HepG2 (cell line): ENCODE measurements around the gene CTNNAL1. TPM values are rescaled to one million over a fixed set of nuclear protein-coding genes. Genes with fewer than 3 reads are reported as not detected.

ENCODE experiments used
- AGO2 ChIP-seq: fragments of 200-400 bp; formaldehyde crosslinking; optimal IDR thresholded peaks from 2 replicates; pipeline ENCODE3; 2017; ENCODE audit warnings: mild to moderate bottlenecking, low read depth, low read length, moderate library complexity
- ATF3 ChIP-seq: sonication (generic); formaldehyde crosslinking; IDR thresholded peaks from 2 replicates; pipeline ENCODE4 v1.4.0; 2020; ENCODE audit warnings: missing genetic modification reagents
- CERS6 ChIP-seq: sonication (generic); formaldehyde crosslinking; IDR thresholded peaks from 2 replicates; pipeline ENCODE4 v1.5.0; 2020; ENCODE audit warnings: missing genetic modification reagents
- FOXA3 ChIP-seq: IDR thresholded peaks from 2 replicates; pipeline ENCODE4 v1.6.1; 2016; ENCODE audit warnings: missing genetic modification reagents, missing compliant biosample characterization
- GMEB1 ChIP-seq: sonication (generic); formaldehyde crosslinking; IDR thresholded peaks from 2 replicates; pipeline ENCODE4 v1.5.1; 2020; ENCODE audit warnings: missing genetic modification reagents, mild to moderate bottlenecking, borderline replicate concordance
- HMGA1 ChIP-seq: sonication (generic); formaldehyde crosslinking; conservative IDR thresholded peaks from 2 replicates; pipeline ENCODE4 v1.4.0; 2020; ENCODE audit warnings: missing genetic modification reagents
- HMGXB3 ChIP-seq: sonication (generic); formaldehyde crosslinking; IDR thresholded peaks from 2 replicates; pipeline ENCODE4 v1.4.0; 2020; ENCODE audit warnings: missing genetic modification reagents, borderline replicate concordance
- HOXD1 ChIP-seq: sonication (generic); formaldehyde crosslinking; IDR thresholded peaks from 2 replicates; pipeline ENCODE4 v1.5.0; 2020; ENCODE audit warnings: missing genetic modification reagents
- IRF2 ChIP-seq: IDR thresholded peaks from 2 replicates; pipeline ENCODE4 v1.6.1; 2018; ENCODE audit warnings: missing genetic modification reagents, missing compliant biosample characterization
- KAT8 ChIP-seq: IDR thresholded peaks from 2 replicates; pipeline ENCODE4 v1.6.1; 2016; ENCODE audit warnings: missing genetic modification reagents, missing compliant biosample characterization
- LBX2 ChIP-seq: sonication (generic); formaldehyde crosslinking; IDR thresholded peaks from 2 replicates; pipeline ENCODE4 v1.5.0; 2020; ENCODE audit warnings: missing genetic modification reagents, mild to moderate bottlenecking, borderline replicate concordance
- MIER2 ChIP-seq: IDR thresholded peaks from 2 replicates; pipeline ENCODE4 v1.6.1; 2016; ENCODE audit warnings: missing biosample characterization, missing genetic modification reagents
- NFKBIZ ChIP-seq: IDR thresholded peaks from 2 replicates; pipeline ENCODE4 v1.6.1; 2018; ENCODE audit warnings: missing genetic modification reagents, missing compliant biosample characterization
- PLSCR1 ChIP-seq: sonication (generic); formaldehyde crosslinking; IDR thresholded peaks from 2 replicates; pipeline ENCODE4 v1.5.0; 2020; ENCODE audit warnings: missing genetic modification reagents, mild to moderate bottlenecking, borderline replicate concordance
- POGZ ChIP-seq: sonication (generic); formaldehyde crosslinking; IDR thresholded peaks from 2 replicates; pipeline ENCODE4 v1.4.0; 2020; ENCODE audit warnings: mild to moderate bottlenecking, missing genetic modification reagents
- RARG ChIP-seq: sonication (generic); formaldehyde crosslinking; IDR thresholded peaks from 2 replicates; pipeline ENCODE4 v1.4.0; 2020; ENCODE audit warnings: low read depth, mild to moderate bottlenecking, missing genetic modification reagents
- SIX4 ChIP-seq: sonication (generic); formaldehyde crosslinking; IDR thresholded peaks from 2 replicates; pipeline ENCODE4 v1.4.0; 2020; ENCODE audit warnings: missing genetic modification reagents
- ZNF253 ChIP-seq: sonication (generic); formaldehyde crosslinking; IDR thresholded peaks from 2 replicates; pipeline ENCODE4 v1.8.0; 2022; ENCODE audit warnings: mild to moderate bottlenecking, missing genetic modification reagents, borderline replicate concordance
- ZNF468 ChIP-seq: sonication (generic); formaldehyde crosslinking; IDR thresholded peaks from 2 replicates; pipeline ENCODE4 v1.8.0; 2022; ENCODE audit warnings: mild to moderate bottlenecking, moderate library complexity, missing genetic modification reagents
- ZNF749 ChIP-seq: sonication (generic); formaldehyde crosslinking; IDR thresholded peaks from 2 replicates; pipeline ENCODE4 v1.8.0; 2022; ENCODE audit warnings: mild to moderate bottlenecking, missing genetic modification reagents, moderate library complexity, borderline replicate concordance
- ZNF792 ChIP-seq: IDR thresholded peaks from 2 replicates; pipeline ENCODE4 v1.6.1; 2016
- polyA plus RNA-seq, 8 experiments: library from polyadenylated mRNA; depleted of rRNA in 3 of 8; stranded (reverse) in 7 of 8; unstranded in 1 of 8; fragments of >200 nt; fragmentation: Illumina TruSeq in 4 of 8; extraction: Trizol in 4 of 8; gene quantifications; 2 replicates each; pipeline versions ENCODE4 v1.2.1 to v1.2.3, GENCODE V29; 2011 to 2016; ENCODE audit warnings: low read depth in 4 of 8, missing spikeins in 1 of 8, mixed read lengths in 1 of 8; ENCODE audit not compliant: insufficient read depth in 1 of 8
- total RNA-seq, 5 experiments: library from RNA; depleted of rRNA; stranded (reverse); fragments of >200 nt; fragmentation: Illumina TruSeq; extraction: Trizol; gene quantifications; 2 replicates each; pipeline ENCODE4 v1.2.3, GENCODE V29; 2016; ENCODE audit warnings: low read depth in 1 of 5

CTNNAL1 gene
- total and polyA plus RNA-seq, 2 of the 13 experiments (the other 11 are each of a cell fraction or from before 2014, with no cell fraction given): 32.0 to 162 TPM

- 0 out of 2 replicates have a peak, but pooled peaks have one; percentile 52 for TF ChIP-seq ATF3 (CRISPR knock-in tag)
- TF ChIP-seq HMGXB3 (CRISPR knock-in tag): 0 out of 2 replicates have a peak, but pooled peaks have one; percentile 33
- no peak for TF ChIP-seq CERS6
- no peak for TF ChIP-seq RARG
- 0 out of 2 replicates have a peak, but pooled peaks have one; percentile 34 for TF ChIP-seq MIER2 (CRISPR knock-in tag)
- TF ChIP-seq SIX4: peak; percentile 71
- 0 out of 2 replicates have a peak, but pooled peaks have one; percentile 38 for TF ChIP-seq ZNF792
- peak; percentile 77; the same call in 1 of the 2 replicates for TF ChIP-seq NFKBIZ (CRISPR knock-in tag)
- no peak for TF ChIP-seq ZNF749 (CRISPR knock-in tag)
- peak; percentile 77; the same call in 1 of the 2 replicates for TF ChIP-seq POGZ
- TF ChIP-seq FOXA3: peak; percentile 93
- peak; percentile 69 for TF ChIP-seq KAT8 (CRISPR knock-in tag)
- no peak for TF ChIP-seq ZNF468 (CRISPR knock-in tag)
- no peak for TF ChIP-seq LBX2
- no peak for TF ChIP-seq AGO2
- no peak for TF ChIP-seq HMGA1
- no peak for TF ChIP-seq PLSCR1 (CRISPR knock-in tag)
- no peak for TF ChIP-seq ZNF253 (CRISPR knock-in tag)
- TF ChIP-seq GMEB1 (CRISPR knock-in tag): no peak
- TF ChIP-seq IRF2: peak; percentile 87
- TF ChIP-seq HOXD1 (CRISPR knock-in tag): peak; percentile 65; the same call in 1 of the 2 replicates
Observed at GRCh38 chr9:108894225-108894997, 118.9 kb downstream of the CTNNAL1 start (continued).
